Osteoblast (primary cell): ENCODE results near the gene CACNA1S. TPM values are rescaled to one million over a fixed set of nuclear protein-coding genes. Genes with fewer than 3 reads are reported as not detected.

Experiments used
- DNase-seq: peaks from one replicate; pipeline ENCODE4 v3.0.0; 2011; ENCODE audit warnings: low spot score, mixed read lengths; ENCODE audit not compliant: insufficient read length; ENCODE audit errors: missing footprints
- H2AFZ ChIP-seq: 2 replicates; pipeline ENCODE4 v1.6.0; 2011; ENCODE audit warnings: mild to moderate bottlenecking, low read length
- H3K27ac ChIP-seq: 2 replicates; pipeline ENCODE4 v1.5.1; 2011; ENCODE audit warnings: mild to moderate bottlenecking, low read depth, low read length, moderate library complexity
- H3K27me3 ChIP-seq: 2 replicates; pipeline ENCODE4 v1.6.0; 2012; ENCODE audit warnings: mild to moderate bottlenecking, control low read depth, inconsistent platforms, low read length, moderate library complexity; ENCODE audit not compliant: insufficient read depth
- H3K36me3 ChIP-seq: 2 replicates; pipeline ENCODE4 v1.5.1; 2011; ENCODE audit warnings: mild to moderate bottlenecking, low read length, control low read depth, moderate library complexity; ENCODE audit not compliant: insufficient read depth
- H3K4me1 ChIP-seq: 2 replicates; pipeline ENCODE4 v1.5.1; 2011; ENCODE audit warnings: mild to moderate bottlenecking, low read length, control low read depth, moderate library complexity; ENCODE audit not compliant: insufficient read depth
- H3K4me2 ChIP-seq: 2 replicates; pipeline ENCODE4 v1.6.0; 2011; ENCODE audit warnings: mild to moderate bottlenecking, low read length; ENCODE audit not compliant: insufficient read depth
- H3K4me3 ChIP-seq: fragments of 200-600 bp; sonication (generic); 3 replicates; pipeline ENCODE4 v1.5.1; 2012; ENCODE audit warnings: mild to moderate bottlenecking, low read length, inconsistent platforms; ENCODE audit not compliant: insufficient read depth
- H3K79me2 ChIP-seq: 2 replicates; pipeline ENCODE4 v1.6.0; 2012; ENCODE audit warnings: mild to moderate bottlenecking, low read length, control low read depth, inconsistent platforms; ENCODE audit not compliant: insufficient read depth
- H3K9me3 ChIP-seq: 2 replicates; pipeline ENCODE4 v1.5.1; 2011; ENCODE audit warnings: low read depth, low read length, control low read depth
- H4K20me1 ChIP-seq: 2 replicates; pipeline ENCODE4 v1.6.0; 2012; ENCODE audit warnings: mild to moderate bottlenecking, low read length, control low read depth; ENCODE audit not compliant: insufficient read depth
- total RNA-seq: library from RNA; depleted of rRNA; stranded (reverse); fragments of >200 nt; gene quantifications from 2 replicates; pipeline ENCODE4 v1.2.3, GENCODE V29; 2012
- TF ChIP-seq, protein P1 (sequence below): IDR thresholded peaks from 2 replicates; pipeline ENCODE4 v1.5.1; 2011; ENCODE audit warnings: mild to moderate bottlenecking, low read depth, low read length, moderate library complexity; ENCODE audit errors: extremely low read depth

CACNA1S gene
- total RNA-seq, 1 donor, result not detected

DNA sequence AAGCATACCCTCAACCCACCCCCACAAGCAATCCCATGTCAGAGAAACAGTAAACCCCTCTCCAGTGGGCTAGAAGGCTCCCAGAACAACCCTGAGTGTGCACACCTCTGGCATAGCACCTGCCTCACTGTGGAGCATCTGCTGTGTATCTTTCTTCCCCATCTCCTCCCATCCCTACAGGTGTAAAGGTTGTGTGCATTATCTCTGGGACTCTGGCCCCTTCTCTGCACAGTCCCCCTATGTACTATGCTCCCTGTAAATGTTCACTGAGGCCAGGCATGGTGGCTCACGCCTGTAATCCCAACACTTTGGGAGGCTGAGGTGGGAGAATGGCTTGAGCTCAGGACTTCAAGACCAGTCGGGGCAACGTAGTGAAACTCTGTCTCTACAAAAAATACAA, 700 bp upstream of the CACNA1S start:
- no peak for DNase-seq
- TF ChIP-seq, protein P1, sequence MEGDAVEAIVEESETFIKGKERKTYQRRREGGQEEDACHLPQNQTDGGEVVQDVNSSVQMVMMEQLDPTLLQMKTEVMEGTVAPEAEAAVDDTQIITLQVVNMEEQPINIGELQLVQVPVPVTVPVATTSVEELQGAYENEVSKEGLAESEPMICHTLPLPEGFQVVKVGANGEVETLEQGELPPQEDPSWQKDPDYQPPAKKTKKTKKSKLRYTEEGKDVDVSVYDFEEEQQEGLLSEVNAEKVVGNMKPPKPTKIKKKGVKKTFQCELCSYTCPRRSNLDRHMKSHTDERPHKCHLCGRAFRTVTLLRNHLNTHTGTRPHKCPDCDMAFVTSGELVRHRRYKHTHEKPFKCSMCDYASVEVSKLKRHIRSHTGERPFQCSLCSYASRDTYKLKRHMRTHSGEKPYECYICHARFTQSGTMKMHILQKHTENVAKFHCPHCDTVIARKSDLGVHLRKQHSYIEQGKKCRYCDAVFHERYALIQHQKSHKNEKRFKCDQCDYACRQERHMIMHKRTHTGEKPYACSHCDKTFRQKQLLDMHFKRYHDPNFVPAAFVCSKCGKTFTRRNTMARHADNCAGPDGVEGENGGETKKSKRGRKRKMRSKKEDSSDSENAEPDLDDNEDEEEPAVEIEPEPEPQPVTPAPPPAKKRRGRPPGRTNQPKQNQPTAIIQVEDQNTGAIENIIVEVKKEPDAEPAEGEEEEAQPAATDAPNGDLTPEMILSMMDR, result no peak
- Histone ChIP-seq H3K4me1 (peaks cover 3% of the 10 kb centered on the region), H3K4me2 (no peak overlapping the region), H3K79me2 (no peaks in the 10 kb centered on the region), H3K9me3 (no peaks in the 10 kb centered on the region), H3K27ac (no peak overlapping the region), H4K20me1 (peaks cover 3% of the 10 kb centered on the region), H3K27me3 (peaks cover 3% of the 10 kb centered on the region), H3K4me3 (no peak overlapping the region), H3K36me3 (no peaks in the 10 kb centered on the region), H2AFZ (no peak overlapping the region)

DNA sequence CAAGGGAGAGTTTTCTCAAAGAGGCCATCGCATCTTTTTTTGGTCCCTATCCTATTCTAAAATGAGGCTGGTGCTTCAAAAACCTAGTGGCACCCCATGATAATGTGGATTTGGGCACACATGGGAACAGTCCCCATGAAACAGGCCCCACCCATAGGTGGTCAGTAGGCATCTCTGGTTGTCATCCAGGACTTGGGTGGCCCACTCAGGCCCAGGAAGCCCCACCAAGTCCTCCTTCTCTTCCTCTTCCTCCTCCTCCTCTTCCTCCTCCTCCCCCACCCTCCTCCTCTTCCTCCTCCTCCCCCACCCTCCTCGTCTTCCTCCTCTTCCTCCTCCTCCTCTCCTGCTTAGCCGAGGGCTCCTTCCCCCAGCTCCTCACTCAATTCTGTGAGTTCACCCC, 554 bp downstream of the CACNA1S start:
- H3K79me2 ChIP-seq, result no peaks in the 10 kb centered on the region
- peaks cover 3% of the 10 kb centered on the region for H3K4me1 ChIP-seq
- no peak overlapping the region for H3K27ac ChIP-seq
- H3K4me2 ChIP-seq, result no peak overlapping the region
- no peaks in the 10 kb centered on the region for H3K9me3 ChIP-seq
- H2AFZ ChIP-seq, result no peak overlapping the region
- no peak for DNase-seq
- TF ChIP-seq, protein P1, result no peak
- H4K20me1 ChIP-seq, result peaks cover 3% of the 10 kb centered on the region
- no peaks in the 10 kb centered on the region for H3K36me3 ChIP-seq
- peaks cover 8% of the 10 kb centered on the region for H3K27me3 ChIP-seq
- H3K4me3 ChIP-seq, result no peak overlapping the region

DNA sequence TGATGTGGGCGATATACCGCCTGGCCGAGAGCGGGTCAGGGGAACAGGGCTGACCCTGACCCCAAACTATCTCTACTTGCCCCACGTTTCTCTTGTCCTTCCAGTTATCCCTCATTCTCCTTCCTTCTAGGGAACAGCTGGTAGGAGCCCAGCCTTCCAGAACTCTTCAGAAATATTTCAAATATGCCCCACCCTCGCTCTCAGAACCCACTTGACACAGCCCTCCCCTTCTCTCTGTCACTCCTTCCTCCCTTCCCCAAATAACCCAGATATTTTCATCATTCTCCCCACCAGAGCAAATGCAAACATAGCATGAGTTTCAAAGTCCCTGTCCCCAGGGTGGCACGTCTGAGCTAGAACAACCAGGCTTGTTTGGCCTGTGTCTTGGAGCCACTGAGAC, 1.1 kb downstream of the CACNA1S start:
- Histone ChIP-seq H3K4me2 (no peak overlapping the region), H3K4me3 (no peak overlapping the region), H3K9me3 (no peaks in the 10 kb centered on the region), H3K36me3 (no peaks in the 10 kb centered on the region), H3K27me3 (peaks cover 9% of the 10 kb centered on the region), H3K27ac (no peak overlapping the region), H2AFZ (no peak overlapping the region), H3K79me2 (no peaks in the 10 kb centered on the region), H3K4me1 (peaks cover 3% of the 10 kb centered on the region), H4K20me1 (no peaks in the 10 kb centered on the region)
- TF ChIP-seq, protein P1, result no peak
- DNase-seq, result no peak

DNA sequence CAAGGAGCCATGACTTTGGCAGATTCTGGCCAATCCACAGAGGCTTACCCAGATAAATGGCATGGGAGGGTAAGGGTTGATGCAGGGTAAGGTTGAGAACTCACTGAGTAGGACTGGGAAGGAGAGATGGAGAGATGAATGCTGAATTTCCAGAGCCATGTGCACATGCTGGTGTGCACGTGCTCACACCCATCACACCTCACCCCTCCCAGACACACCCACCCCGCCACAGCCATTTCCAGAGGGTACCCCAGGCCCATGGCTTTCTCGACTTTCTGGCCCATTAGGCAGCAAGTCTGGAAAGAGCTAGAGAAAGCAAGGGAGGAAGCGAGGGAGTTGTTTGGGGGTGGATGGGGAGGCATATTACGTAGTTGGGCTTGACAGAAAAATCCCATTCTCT, 1.6 kb downstream of the CACNA1S start:
- Histone ChIP-seq H2AFZ (no peak overlapping the region), H3K36me3 (no peaks in the 10 kb centered on the region), H3K4me1 (peaks cover 3% of the 10 kb centered on the region), H3K4me3 (no peak overlapping the region), H3K27me3 (peaks cover 11% of the 10 kb centered on the region), H3K9me3 (no peaks in the 10 kb centered on the region), H3K79me2 (no peaks in the 10 kb centered on the region), H3K4me2 (no peak overlapping the region), H4K20me1 (no peaks in the 10 kb centered on the region), H3K27ac (no peak overlapping the region)
- TF ChIP-seq, protein P1, result no peak
- DNase-seq, result no peak
